Ecto neural progenitor cell (in vitro differentiated cells): Measurements from ENCODE around the gene DOK6.
"Not testable (repeated sequence)": the region's sequence is repeated elsewhere in the genome, so short reads cannot be mapped to it uniquely, and the experiment has no call there.

Experiments
- DNase-seq: peaks from one replicate; pipeline ENCODE4 v3.0.0-alpha.2; 2018; ENCODE audit warnings: low spot score

The DOK6 gene

GRCh38 chr18:69813559-69813958 is 412.9 kb downstream of the DOK6 start:
- no peak for DNase-seq

- DNase-seq: no peak
These were observed 414.2 kb downstream of the DOK6 start for GRCh38 chr18:69814861-69815385.

- no peak for DNase-seq
These were observed 416.8 kb downstream of the DOK6 start for GRCh38 chr18:69817335-69817940.

GRCh38 chr18:69819460-69819859 is 418.8 kb downstream of the DOK6 start:
- DNase-seq: no peak

GRCh38 chr18:69820538-69820937 is 419.9 kb downstream of the DOK6 start:
- no peak for DNase-seq

- DNase-seq: no peak
These were observed 429.5 kb downstream of the DOK6 start for GRCh38 chr18:69830189-69830588.

GRCh38 chr18:69834980-69835379 is 434.3 kb downstream of the DOK6 start:
- not testable (repeated sequence) for DNase-seq

GRCh38 chr18:69838003-69838402 is 437.3 kb downstream of the DOK6 start:
- no peak for DNase-seq

- no peak for DNase-seq
These were observed 438.1 kb downstream of the DOK6 start for GRCh38 chr18:69838620-69839411.

- no peak for DNase-seq
These were observed 438.8 kb downstream of the DOK6 start for GRCh38 chr18:69839497-69839896.

- no peak for DNase-seq
These were observed 439.3 kb downstream of the DOK6 start for GRCh38 chr18:69840001-69840400.

GRCh38 chr18:69840445-69840844 is 439.8 kb downstream of the DOK6 start:
- no peak for DNase-seq

- DNase-seq: no peak
These were observed 440.4 kb downstream of the DOK6 start for GRCh38 chr18:69841117-69841516.

- DNase-seq: no peak
These were observed 442.3 kb downstream of the DOK6 start for GRCh38 chr18:69843015-69843414.

GRCh38 chr18:69844656-69845055 is 444.0 kb downstream of the DOK6 start:
- DNase-seq: no peak

- no peak for DNase-seq
These were observed 445.2 kb downstream of the DOK6 start for GRCh38 chr18:69845593-69846506.

GRCh38 chr18:69853051-69853450 is 452.4 kb downstream of the DOK6 start:
- DNase-seq: no peak

- no peak for DNase-seq
These were observed 453.8 kb downstream of the DOK6 start for GRCh38 chr18:69854455-69854854.

- no peak for DNase-seq
These were observed 458.2 kb downstream of the DOK6 start for GRCh38 chr18:69858897-69859296.

GRCh38 chr18:69864802-69865201 is 464.1 kb downstream of the DOK6 start:
- DNase-seq: not testable (repeated sequence)

GRCh38 chr18:69865776-69866175 is 465.1 kb downstream of the DOK6 start:
- DNase-seq: no peak

GRCh38 chr18:69866212-69866611 is 465.5 kb downstream of the DOK6 start:
- no peak for DNase-seq
